Stimulated activated CD8-positive, alpha-beta memory T cell treated with anti-CD3 and anti-CD28 coated beads, Interleukin-7, amount 100 ng/mL, for 48 hours (primary cell): ENCODE results near the gene ZNF837.
A peak's percentile ranks its signal among the peaks of the same experiment; 100 is the strongest.
"Not testable (repeated sequence)": the region's sequence is repeated elsewhere in the genome, so short reads cannot be mapped to it uniquely, and the experiment has no call there.

Experiments used
- DNase-seq, 2 donors: peaks; one replicate each; pipeline ENCODE4 v3.0.0-alpha.2; 2020; ENCODE audit warnings: low read depth in 1 of 2; ENCODE audit errors: extremely low read depth in 1 of 2

Gene ZNF837

GRCh38 chr19:58396691-58397532 is 16.1 kb upstream of the ZNF837 start:
- no peak for DNase-seq

- DNase-seq = no peak
Measured at GRCh38 chr19:58395979-58396627, 15.3 kb upstream of the ZNF837 start.

- no peak for DNase-seq
Measured at GRCh38 chr19:58395220-58395978, 14.6 kb upstream of the ZNF837 start, which contains the start of gene RNF225. TSS of gene RNF225 (plus strand) at chr19:58395656. CDS start at chr19:58396090, 434 bp downstream.

GRCh38 chr19:58394821-58395219 is 14.0 kb upstream of the ZNF837 start:
- no peak for DNase-seq

DNA sequence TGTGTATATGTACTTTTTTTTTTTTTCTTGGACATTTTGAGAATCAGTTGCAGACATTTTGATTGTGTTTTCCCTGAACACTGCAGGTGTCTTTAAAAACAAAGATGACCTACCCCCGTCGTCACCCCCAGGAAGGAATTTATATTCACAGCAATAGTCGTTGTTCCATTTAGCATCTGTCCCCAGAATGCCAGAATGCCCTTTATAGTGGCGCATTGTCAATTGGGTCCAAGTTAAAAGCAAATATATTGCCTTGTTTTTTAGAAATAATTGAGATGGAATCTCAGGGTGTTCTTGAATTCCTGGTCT is 12.8 kb upstream of the ZNF837 start:
- DNase-seq = no peak

- DNase-seq = no peak
Measured at GRCh38 chr19:58392945-58393724, 12.3 kb upstream of the ZNF837 start.

DNA sequence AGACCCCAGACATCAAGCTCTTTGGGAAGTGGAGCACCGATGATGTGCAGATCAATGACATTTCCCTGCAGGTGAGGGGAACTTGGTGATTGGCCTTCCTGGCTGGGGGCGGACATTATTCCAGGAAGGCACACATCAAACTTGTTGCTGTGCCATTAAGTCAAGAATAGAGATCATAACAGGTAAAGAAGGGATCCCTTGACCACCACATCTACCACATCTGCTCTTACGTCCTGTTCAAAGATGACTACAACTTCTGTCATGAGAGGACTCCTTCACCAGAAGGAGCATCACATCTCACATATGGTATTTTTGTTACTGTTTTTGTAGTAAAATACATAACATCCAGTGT is 7.3 kb upstream of the ZNF837 start:
- DNase-seq = no peak

DNA sequence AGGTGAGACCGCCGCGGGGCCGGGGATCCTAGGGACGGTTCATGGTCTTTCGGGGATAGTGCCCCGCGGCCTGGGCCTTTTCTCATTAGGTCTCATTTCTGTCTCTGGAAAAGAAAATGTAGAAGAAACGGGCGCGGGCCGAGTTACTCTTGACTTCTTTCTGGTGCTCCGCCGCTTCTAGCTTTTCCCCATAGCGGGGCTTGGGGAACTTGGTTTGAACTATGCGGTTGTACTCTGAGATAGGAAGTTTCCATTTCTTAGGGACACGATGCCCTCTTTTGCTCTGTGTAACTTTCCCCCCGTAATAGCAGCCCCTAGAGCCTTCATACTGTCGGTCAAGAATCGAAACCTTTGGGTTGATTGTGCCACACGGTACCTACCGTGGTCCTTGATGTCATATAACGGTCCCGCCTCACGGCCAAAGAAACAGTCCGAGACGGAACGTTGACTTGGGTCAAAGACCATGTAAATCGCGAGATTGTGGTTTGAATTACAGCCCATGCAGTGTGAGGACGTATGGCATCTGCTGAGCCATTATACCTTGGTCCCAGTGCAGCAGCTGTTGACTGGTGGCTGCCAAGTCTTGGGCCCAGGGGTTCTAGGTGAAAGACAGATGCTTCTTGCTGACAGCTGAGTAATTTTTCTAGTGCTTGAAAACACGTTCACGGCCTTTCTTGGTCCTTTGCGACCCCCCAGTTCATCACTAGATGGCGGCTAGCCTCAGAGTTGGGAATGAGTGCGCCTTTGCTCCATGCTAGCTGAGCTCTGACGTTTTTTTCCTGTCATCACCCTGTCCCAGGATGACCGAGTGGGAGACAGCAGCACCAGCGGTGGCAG is 6.7 kb upstream of the ZNF837 start:
- no peak for DNase-seq

DNA sequence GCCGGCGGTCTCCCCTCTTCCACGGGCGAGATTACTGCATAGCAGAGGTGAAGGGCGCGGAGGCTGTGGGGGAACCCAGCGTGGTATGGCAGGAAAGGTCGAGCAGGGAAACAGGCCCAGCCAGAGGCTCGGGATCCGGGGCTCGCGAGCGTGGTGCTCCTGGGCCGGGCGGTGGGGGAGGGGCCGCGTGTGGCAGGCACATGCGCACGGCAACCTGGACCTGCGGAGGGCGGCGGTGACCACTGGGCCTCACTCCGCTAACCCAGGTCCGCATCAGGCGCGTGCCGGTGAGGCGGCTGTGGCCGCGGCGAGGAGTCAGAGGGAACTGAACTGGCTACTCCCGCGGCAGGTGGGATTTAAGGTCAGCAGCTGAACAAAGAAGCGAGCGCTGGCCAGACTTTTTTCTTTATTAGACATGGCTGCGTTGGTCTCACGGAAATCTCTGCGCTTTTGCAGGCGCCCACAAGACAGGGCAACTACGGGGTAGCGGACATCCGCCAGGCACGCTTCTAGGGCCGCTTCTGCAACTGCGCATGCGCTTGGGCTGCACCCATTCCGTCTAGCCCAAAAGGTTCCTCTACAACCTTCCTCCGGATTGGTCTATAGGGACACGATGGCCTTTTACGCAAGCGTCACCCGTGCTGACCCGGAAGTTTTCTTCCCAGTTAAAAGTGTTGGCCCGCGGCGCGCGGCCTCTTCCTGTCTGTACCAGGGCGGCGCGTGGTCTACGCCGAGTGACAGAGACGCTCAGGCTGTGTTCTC is 5.9 kb upstream of the ZNF837 start, which contains the start of gene RPS5:
Gene RPS5, plus strand, starts transcription at position 694 of the 762 bp plus-strand sequence. CDS start 869 bp downstream, outside the sequence.
- DNase-seq = peak; percentile 84 to 95

GRCh38 chr19:58385891-58386575 is 5.2 kb upstream of the ZNF837 start:
- DNase-seq = no peak

- no peak for DNase-seq
Measured at GRCh38 chr19:58385313-58385890, 4.6 kb upstream of the ZNF837 start.

- no peak for DNase-seq
Measured at GRCh38 chr19:58382997-58383603, 2.3 kb upstream of the ZNF837 start.

DNA sequence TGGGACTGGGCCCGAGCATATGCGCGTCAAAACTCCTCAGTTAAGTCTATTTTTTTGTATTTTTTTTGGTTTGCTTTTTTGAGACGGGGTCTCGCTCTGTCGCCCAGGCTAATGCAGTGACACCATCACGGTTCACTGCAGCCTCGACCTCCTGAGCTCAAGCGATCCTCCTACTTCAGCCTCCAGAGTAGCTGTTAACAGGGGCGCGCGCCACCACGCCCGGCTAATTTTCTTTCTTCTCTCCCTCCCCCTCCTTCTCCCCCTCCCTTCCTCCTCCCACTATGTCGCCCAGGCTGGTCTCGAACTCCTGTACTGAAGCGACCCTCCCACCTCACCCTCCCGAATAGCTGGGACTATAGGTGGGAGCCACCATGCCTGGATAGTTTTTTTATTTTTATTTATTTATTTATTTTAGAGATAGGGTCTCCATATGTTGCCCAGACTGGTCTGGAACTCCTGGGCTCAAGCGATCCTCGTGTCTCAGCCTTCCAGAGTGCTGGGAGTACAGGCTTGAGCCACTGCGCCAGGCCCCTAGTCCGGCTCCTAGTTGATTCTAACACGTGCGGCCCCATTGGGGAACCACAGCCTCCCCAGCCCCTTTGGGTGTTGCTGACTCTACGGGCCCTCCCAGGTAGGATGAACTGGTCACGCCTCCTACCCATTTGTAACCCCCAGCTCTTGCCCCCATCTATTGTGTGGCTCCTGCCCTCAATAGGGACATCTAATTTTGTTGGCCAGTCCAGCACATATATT is 806 bp upstream of the ZNF837 start:
- DNase-seq = no peak

GRCh38 chr19:58380037-58380661 is 681 bp downstream of the ZNF837 start:
- no peak for DNase-seq

DNA sequence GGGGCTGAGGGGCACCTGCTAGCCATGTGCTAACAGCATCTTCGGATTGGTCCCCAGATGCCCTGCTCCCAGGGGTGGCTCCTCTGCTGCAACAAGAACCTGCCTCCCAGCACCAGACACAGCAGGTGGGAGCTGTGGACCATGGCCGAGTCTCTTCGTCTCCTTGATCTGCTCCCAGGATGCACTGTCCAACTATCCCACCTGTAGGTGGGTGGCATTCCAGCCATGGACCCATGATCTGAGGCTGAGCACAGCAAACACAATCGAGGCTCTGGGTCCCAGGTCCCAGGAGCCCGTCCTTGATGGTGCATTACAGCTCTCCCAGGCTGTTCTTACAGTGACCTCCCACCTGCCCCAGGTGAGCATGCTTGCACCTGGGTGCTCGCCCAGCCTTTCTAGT is 1.6 kb downstream of the ZNF837 start:
- DNase-seq = no peak

DNA sequence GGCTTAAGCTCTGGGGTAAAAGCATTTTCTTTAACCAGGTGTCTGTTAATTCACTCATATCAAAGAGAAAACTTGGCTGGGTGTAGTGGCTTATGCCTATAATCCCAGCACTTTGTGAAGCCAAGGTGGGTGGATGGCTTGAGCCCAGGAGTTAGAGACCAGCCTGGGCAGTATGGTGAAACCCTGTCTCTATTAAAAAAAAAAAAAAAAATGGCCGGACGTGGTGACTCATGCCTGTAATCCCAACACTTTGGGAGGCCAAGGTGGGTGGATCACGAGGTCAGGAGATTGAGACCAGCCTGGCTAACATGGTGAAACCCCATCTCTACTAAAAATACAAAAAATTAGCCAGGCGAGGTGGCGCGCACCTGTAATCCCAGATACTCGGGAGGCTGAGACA is 4.1 kb downstream of the ZNF837 start:
- not testable (repeated sequence) for DNase-seq

GRCh38 chr19:58374200-58374599 is 6.6 kb downstream of the ZNF837 start:
- DNase-seq = no peak
